Astrocyte (in vitro differentiated cells and primary cell): Measurements from ENCODE around the gene RPL27A.

ENCODE experiments used
- CTCF ChIP-seq: IDR thresholded peaks from 2 replicates; pipeline ENCODE4 v1.5.1; 2011; ENCODE audit warnings: low read depth, mild to moderate bottlenecking, inconsistent platforms, low read length, moderate library complexity; ENCODE audit not compliant: insufficient read depth
- EZH2 ChIP-seq: IDR thresholded peaks from 2 replicates; pipeline ENCODE4 v1.6.1; 2012; ENCODE audit warnings: mild to moderate bottlenecking, low read length, inconsistent platforms; ENCODE audit not compliant: insufficient read depth

DNA sequence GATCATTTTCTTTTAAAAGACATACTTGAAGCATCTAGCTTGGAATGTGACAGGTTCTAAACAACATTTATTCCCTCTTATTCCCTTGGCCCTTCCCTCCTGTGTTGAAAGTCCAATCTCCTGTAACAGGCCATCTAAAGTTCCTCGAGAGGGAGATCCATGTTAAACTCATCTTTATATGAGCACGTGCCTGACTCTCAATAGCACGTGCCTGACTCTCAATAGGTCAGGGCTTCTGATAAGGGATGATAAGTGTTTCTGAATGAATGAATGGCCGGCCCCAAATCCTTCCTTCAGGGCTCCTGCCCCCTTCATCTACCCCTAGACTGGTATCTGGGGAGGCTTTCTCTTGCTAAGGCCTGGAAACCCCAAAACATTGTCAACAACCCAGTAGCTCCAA lies 27.2 kb downstream of the RPL27A start:
- TF ChIP-seq CTCF (no peak), EZH2 (no peak)
